CD14-positive monocyte (primary cell): ENCODE measurements around the gene PVRIG. TPM values are rescaled to one million over a fixed set of nuclear protein-coding genes. Genes with fewer than 3 reads are reported as not detected.

Source experiments
- DNase-seq, 3 donors: peaks; one replicate each; pipeline ENCODE4 v3.0.0-alpha.2; 2011 to 2022
- H2AFZ ChIP-seq: 2 replicates; pipeline ENCODE4 v1.6.0; 2012; ENCODE audit warnings: mild to moderate bottlenecking, low read depth, low read length, inconsistent platforms; ENCODE audit not compliant: insufficient read depth, poor library complexity, severe bottlenecking
- H3K27ac ChIP-seq, 2 donors: 1 replicate in 1 of 2; 2 replicates in 1 of 2; pipeline ENCODE4 v1.5.1; 2012 to 2013; ENCODE audit warnings: low read length in 2 of 2, control low read depth in 1 of 2, inconsistent platforms in 1 of 2, low read depth in 1 of 2, mild to moderate bottlenecking in 1 of 2
- H3K27me3 ChIP-seq, 2 donors: one replicate each; pipeline versions ENCODE4 v1.6.0 to v1.6.1; 2011 to 2013; ENCODE audit warnings: low read length in 2 of 2; ENCODE audit not compliant: control insufficient read depth in 2 of 2, insufficient read depth in 2 of 2
- H3K36me3 ChIP-seq, 2 donors: replicated peaks in 1 of 2; 1 replicate in 1 of 2; 2 replicates in 1 of 2; pipeline versions ENCODE4 v1.5.1 to v1.6.1; 2012 to 2013; ENCODE audit warnings: low read length in 2 of 2, control low read depth in 1 of 2, inconsistent platforms in 1 of 2, mild to moderate bottlenecking in 1 of 2; ENCODE audit not compliant: insufficient read depth in 2 of 2, control insufficient read depth in 1 of 2
- H3K4me1 ChIP-seq, 2 donors: 1 replicate in 1 of 2; 2 replicates in 1 of 2; pipeline versions ENCODE4 v1.5.1 to v1.6.1; 2012 to 2013; ENCODE audit warnings: low read length in 2 of 2, control low read depth in 1 of 2, inconsistent platforms in 1 of 2, mild to moderate bottlenecking in 1 of 2, moderate library complexity in 1 of 2; ENCODE audit not compliant: insufficient read depth in 2 of 2, control insufficient read depth in 1 of 2
- H3K4me2 ChIP-seq: replicated peaks from 2 replicates; pipeline ENCODE3; 2012; ENCODE audit warnings: low read length, moderate library complexity, mild to moderate bottlenecking; ENCODE audit not compliant: poor library complexity, severe bottlenecking; ENCODE audit errors: extremely low read depth
- H3K4me3 ChIP-seq, 3 experiments: fragments of 200-600 bp in 1 of 3; sonication (generic) in 1 of 3; replicated peaks in 1 of 3; 1 replicate in 2 of 3; 2 replicates in 1 of 3; pipeline ENCODE4 v1.5.1; 2011 to 2013; ENCODE audit warnings: low read length in 3 of 3, mild to moderate bottlenecking in 3 of 3, control low read depth in 2 of 3, low read depth in 2 of 3, inconsistent platforms in 1 of 3, moderate library complexity in 1 of 3
- H3K79me2 ChIP-seq: 2 replicates; pipeline ENCODE4 v1.6.0; 2012; ENCODE audit warnings: mild to moderate bottlenecking, control low read depth, inconsistent platforms, low read length, moderate library complexity; ENCODE audit not compliant: insufficient read depth
- H3K9ac ChIP-seq: 2 replicates; pipeline ENCODE4 v1.6.0; 2017; ENCODE audit warnings: low read length, mild to moderate bottlenecking; ENCODE audit not compliant: insufficient read depth, poor library complexity, severe bottlenecking
- H3K9me3 ChIP-seq, 2 donors: replicated peaks in 1 of 2; 1 replicate in 1 of 2; 2 replicates in 1 of 2; pipeline versions ENCODE4 v1.5.1 to v1.6.1; 2012 to 2013; ENCODE audit warnings: low read length in 2 of 2, control low read depth in 1 of 2; ENCODE audit not compliant: control insufficient read depth in 1 of 2, insufficient read depth in 1 of 2
- H4K20me1 ChIP-seq: 2 replicates; pipeline ENCODE4 v1.6.0; 2012; ENCODE audit warnings: mild to moderate bottlenecking, low read length, control low read depth, moderate library complexity; ENCODE audit not compliant: insufficient read depth
- H3K27ac Mint-ChIP-seq, 7 donors: one replicate each; pipeline ENCODE4 v1.8.0; 2020; ENCODE audit warnings: mild to moderate bottlenecking in 7 of 7, mixed read lengths in 7 of 7, moderate library complexity in 6 of 7, inconsistent platforms in 2 of 7
- H3K27me3 Mint-ChIP-seq, 3 donors: one replicate each; pipeline ENCODE4 v1.8.0; 2021 to 2022; ENCODE audit warnings: low read depth in 3 of 3, mild to moderate bottlenecking in 3 of 3, mixed read lengths in 3 of 3, moderate library complexity in 3 of 3, inconsistent platforms in 1 of 3
- H3K36me3 Mint-ChIP-seq, 2 donors: one replicate each; pipeline ENCODE4 v1.8.0; 2020; ENCODE audit warnings: mixed read lengths in 2 of 2, inconsistent platforms in 1 of 2, mild to moderate bottlenecking in 1 of 2
- H3K4me1 Mint-ChIP-seq: one replicate; pipeline ENCODE4 v1.8.0; 2020; ENCODE audit warnings: mild to moderate bottlenecking, mixed read lengths
- H3K4me3 Mint-ChIP-seq, 2 donors: one replicate each; pipeline ENCODE4 v1.8.0; 2020; ENCODE audit warnings: mild to moderate bottlenecking in 2 of 2, mixed read lengths in 2 of 2, moderate library complexity in 1 of 2
- H3K9me3 Mint-ChIP-seq, 7 donors: one replicate each; pipeline ENCODE4 v1.8.0; 2020 to 2022; ENCODE audit warnings: mixed read lengths in 7 of 7, mild to moderate bottlenecking in 6 of 7, moderate library complexity in 6 of 7, inconsistent platforms in 2 of 7
- WGBS: methylation state at CpG from one replicate; pipeline ENCODE4 v1.1.5; 2013; ENCODE audit warnings: missing lambda C conversion rate; ENCODE audit not compliant: insufficient coverage; 5-methylcytosine and 5-hydroxymethylcytosine counted together
- intact Hi-C, 2 donors: fragments of 100-400 bp; cut with micrococcal nuclease; formaldehyde crosslinking; loops; one replicate each; pipeline versions ENCODE4 v1.15.0 to v1.15.1; 2023
- polyA plus RNA-seq, 3 donors: library from polyadenylated mRNA; depleted of rRNA in 1 of 3; unstranded in 2 of 3; stranded (reverse) in 1 of 3; fragments of 300-500 nt in 2 of 3; fragments of >200 nt in 1 of 3; fragmentation: Illumina TruSeq in 2 of 3; gene quantifications; 1 replicate in 2 of 3; 2 replicates in 1 of 3; pipeline ENCODE4 v1.2.3, GENCODE V29; 2012 to 2021
- TF ChIP-seq, protein P1 (sequence below): fragments of 200-600 bp; IDR thresholded peaks from one replicate; pipeline ENCODE4 v1.8.0; 2022; ENCODE audit warnings: antibody characterized with exemption, mild to moderate bottlenecking

The PVRIG gene
- polyA plus RNA-seq, 3 donors = 0.27 to 0.38 TPM; not detected in 1

DNA sequence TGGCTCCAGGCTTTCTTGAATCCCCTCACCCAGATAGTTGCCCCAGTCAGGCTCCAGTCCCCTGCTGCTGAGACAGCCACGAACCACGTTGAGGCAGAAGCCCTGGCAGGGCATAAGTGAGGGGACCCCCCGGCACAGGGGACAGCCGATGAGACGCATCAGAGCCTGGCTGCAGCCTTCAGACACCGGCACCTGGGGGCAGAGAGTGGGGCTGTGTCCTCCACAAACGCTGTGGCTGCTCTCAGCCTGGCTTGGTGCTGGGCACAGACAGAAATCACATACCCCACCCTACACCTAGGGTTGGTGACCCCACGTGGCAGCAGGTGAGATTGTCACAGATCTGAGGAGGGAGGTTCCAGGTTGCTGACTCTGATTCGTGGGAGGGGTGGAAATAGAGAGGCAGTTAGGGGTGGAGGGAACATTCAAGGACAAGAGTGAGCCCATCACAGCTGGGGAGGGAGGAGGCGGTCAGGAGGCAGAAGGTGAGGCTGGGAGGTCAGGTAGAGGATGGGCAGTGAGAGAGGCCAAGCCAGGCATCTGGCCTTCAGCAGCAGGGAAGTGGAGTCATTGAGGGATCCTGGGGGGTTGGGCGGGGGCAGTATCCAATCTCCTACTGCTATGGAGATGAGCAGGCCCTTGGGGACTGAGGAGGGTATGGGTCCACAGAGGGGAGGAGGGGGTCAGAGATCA lies 45.8 kb upstream of the PVRIG start:
- intact Hi-C loops = no loop called here
- H3K79me2 ChIP-seq = no peaks in the 10 kb centered on the region
- no peak overlapping the region for H3K9ac ChIP-seq
- H2AFZ ChIP-seq = no peak overlapping the region
- no peaks in the 10 kb centered on the region for H3K36me3 ChIP-seq
- H4K20me1 ChIP-seq = no peaks in the 10 kb centered on the region
- DNase-seq = no peak
- H3K9me3 Mint-ChIP-seq = peaks cover 0 to 18% (median 12%) of the 10 kb centered on the region in 7 donors
- H3K27me3 Mint-ChIP-seq = peaks cover 39 to 58% (median 47%) of the 10 kb centered on the region in 3 donors
- H3K4me1 ChIP-seq = peaks cover 27 to 37% of the 10 kb centered on the region in 2 donors
- H3K9me3 ChIP-seq = peaks cover 5 to 6% of the 10 kb centered on the region in 2 donors
- no peak overlapping the region for H3K27ac ChIP-seq
- H3K27me3 ChIP-seq = peaks cover 20 to 39% of the 10 kb centered on the region in 2 donors
- no peak overlapping the region for H3K4me2 ChIP-seq
- TF ChIP-seq, protein P1, sequence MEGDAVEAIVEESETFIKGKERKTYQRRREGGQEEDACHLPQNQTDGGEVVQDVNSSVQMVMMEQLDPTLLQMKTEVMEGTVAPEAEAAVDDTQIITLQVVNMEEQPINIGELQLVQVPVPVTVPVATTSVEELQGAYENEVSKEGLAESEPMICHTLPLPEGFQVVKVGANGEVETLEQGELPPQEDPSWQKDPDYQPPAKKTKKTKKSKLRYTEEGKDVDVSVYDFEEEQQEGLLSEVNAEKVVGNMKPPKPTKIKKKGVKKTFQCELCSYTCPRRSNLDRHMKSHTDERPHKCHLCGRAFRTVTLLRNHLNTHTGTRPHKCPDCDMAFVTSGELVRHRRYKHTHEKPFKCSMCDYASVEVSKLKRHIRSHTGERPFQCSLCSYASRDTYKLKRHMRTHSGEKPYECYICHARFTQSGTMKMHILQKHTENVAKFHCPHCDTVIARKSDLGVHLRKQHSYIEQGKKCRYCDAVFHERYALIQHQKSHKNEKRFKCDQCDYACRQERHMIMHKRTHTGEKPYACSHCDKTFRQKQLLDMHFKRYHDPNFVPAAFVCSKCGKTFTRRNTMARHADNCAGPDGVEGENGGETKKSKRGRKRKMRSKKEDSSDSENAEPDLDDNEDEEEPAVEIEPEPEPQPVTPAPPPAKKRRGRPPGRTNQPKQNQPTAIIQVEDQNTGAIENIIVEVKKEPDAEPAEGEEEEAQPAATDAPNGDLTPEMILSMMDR = no peak
- no peak overlapping the region for H3K4me3 Mint-ChIP-seq
- H3K27ac Mint-ChIP-seq = no peak overlapping the region
- peaks cover 4 to 14% of the 10 kb centered on the region in 2 donors for H3K36me3 Mint-ChIP-seq
- WGBS = 86% methylated on average over 8 of the region's 11 CpGs
- H3K4me3 ChIP-seq = no peak overlapping the region
- peaks cover 28% of the 10 kb centered on the region for H3K4me1 Mint-ChIP-seq

DNA sequence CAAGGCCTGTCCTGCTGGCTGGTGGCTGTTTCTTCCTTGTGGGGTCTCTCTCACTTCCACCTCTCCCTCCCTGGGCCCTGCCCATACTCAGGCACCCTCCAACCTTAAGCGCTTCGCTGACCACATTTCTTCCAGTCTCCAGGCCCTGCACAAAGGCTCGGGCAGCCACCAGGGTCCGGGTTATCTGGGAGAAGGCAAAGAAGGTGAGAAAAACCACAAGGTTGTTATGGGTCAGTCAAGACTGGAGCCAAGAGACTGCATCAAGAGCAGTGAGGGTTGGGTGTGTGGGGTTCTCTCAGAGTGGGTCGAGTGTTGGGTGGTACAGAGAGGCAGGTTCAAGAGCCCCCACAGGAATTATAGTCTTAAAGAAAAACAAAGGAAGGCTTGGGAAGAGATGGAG lies 45.2 kb upstream of the PVRIG start:
- H3K4me1 ChIP-seq = peaks cover 22 to 31% of the 10 kb centered on the region in 2 donors
- intact Hi-C loops = no loop called here
- TF ChIP-seq, protein P1 = no peak
- Mint-ChIP-seq H3K9me3 (peaks cover 0 to 19% (median 11%) of the 10 kb centered on the region in 7 donors), H3K4me1 (peaks cover 23% of the 10 kb centered on the region), H3K36me3 (peaks cover 4 to 14% of the 10 kb centered on the region in 2 donors), H3K4me3 (no peak overlapping the region), H3K27ac (no peak overlapping the region), H3K27me3 (peaks cover 32 to 54% (median 44%) of the 10 kb centered on the region in 3 donors)
- H3K9me3 ChIP-seq = peaks cover 5 to 6% of the 10 kb centered on the region in 2 donors
- no peak overlapping the region for H3K4me2 ChIP-seq
- no peaks in the 10 kb centered on the region for H3K79me2 ChIP-seq
- no peak overlapping the region for H3K9ac ChIP-seq
- no peak overlapping the region for H2AFZ ChIP-seq
- no peak for DNase-seq
- no peak overlapping the region for H3K27ac ChIP-seq
- H3K4me3 ChIP-seq = no peak overlapping the region
- H3K36me3 ChIP-seq = no peaks in the 10 kb centered on the region
- peaks cover 20 to 35% of the 10 kb centered on the region in 2 donors for H3K27me3 ChIP-seq
- WGBS = 90% methylated on average over 1 of the region's 5 CpGs
- no peaks in the 10 kb centered on the region for H4K20me1 ChIP-seq
